Measurements from ENCODE around the gene SLC43A2. TPM values are rescaled to one million over a fixed set of nuclear protein-coding genes. Genes with fewer than 3 reads are reported as not detected.

Gene SLC43A2
- polyA plus RNA-seq, 3 donors = 25.5 to 35.8 (median 28.1) TPM

- no peak for DNase-seq (ENCODE audit: extremely low read depth in 1 of 11, low read depth in 9 of 11, low spot score in 4 of 11)
These were observed 17.7 kb upstream of the SLC43A2 start for GRCh38 chr17:1646199-1646875.

- no peak for DNase-seq (ENCODE audit: extremely low read depth in 1 of 11, low read depth in 9 of 11, low spot score in 4 of 11)
These were observed 16.9 kb upstream of the SLC43A2 start, which contains the start of gene SCARF1 for GRCh38 chr17:1645207-1646171. SCARF1 (minus strand) TSS chr17:1645732; CDS start chr17:1645697, 35 bp downstream.

- DNase-seq (ENCODE audit: extremely low read depth in 1 of 11, low read depth in 9 of 11, low spot score in 4 of 11) = no peak
These were observed 16.0 kb upstream of the SLC43A2 start for GRCh38 chr17:1644493-1645206.

- DNase-seq (ENCODE audit: extremely low read depth in 1 of 11, low read depth in 9 of 11, low spot score in 4 of 11) = no peak
These were observed 15.4 kb upstream of the SLC43A2 start for GRCh38 chr17:1643999-1644492.

- no peak for DNase-seq (ENCODE audit: extremely low read depth in 1 of 11, low read depth in 9 of 11, low spot score in 4 of 11)
These were observed 14.8 kb upstream of the SLC43A2 start for GRCh38 chr17:1643293-1643998.

- no peak for DNase-seq (ENCODE audit: extremely low read depth in 1 of 11, low read depth in 9 of 11, low spot score in 4 of 11)
These were observed 12.4 kb upstream of the SLC43A2 start for GRCh38 chr17:1641065-1641403.

GRCh38 chr17:1640329-1641064, 11.9 kb upstream of the SLC43A2 start:
- no peak for DNase-seq (ENCODE audit: extremely low read depth in 1 of 11, low read depth in 9 of 11, low spot score in 4 of 11)

- DNase-seq (ENCODE audit: extremely low read depth in 1 of 11, low read depth in 9 of 11, low spot score in 4 of 11) = peak in 1 of 11 donors; percentile 47
These were observed 11.0 kb upstream of the SLC43A2 start for GRCh38 chr17:1639549-1640180.

- no peak for DNase-seq (ENCODE audit: extremely low read depth in 1 of 11, low read depth in 9 of 11, low spot score in 4 of 11)
These were observed 10.1 kb upstream of the SLC43A2 start for GRCh38 chr17:1638624-1639300.

- DNase-seq (ENCODE audit: extremely low read depth in 1 of 11, low read depth in 9 of 11, low spot score in 4 of 11) = no peak
These were observed 9.5 kb upstream of the SLC43A2 start for GRCh38 chr17:1638171-1638590.

- DNase-seq (ENCODE audit: extremely low read depth in 1 of 11, low read depth in 9 of 11, low spot score in 4 of 11) = no peak
These were observed 8.2 kb upstream of the SLC43A2 start for GRCh38 chr17:1636732-1637285.

- no peak for DNase-seq (ENCODE audit: extremely low read depth in 1 of 11, low read depth in 9 of 11, low spot score in 4 of 11)
These were observed 7.2 kb upstream of the SLC43A2 start for GRCh38 chr17:1635675-1636465.

- DNase-seq (ENCODE audit: extremely low read depth in 1 of 11, low read depth in 9 of 11, low spot score in 4 of 11) = no peak
These were observed 6.4 kb upstream of the SLC43A2 start for GRCh38 chr17:1634841-1635650.

- DNase-seq (ENCODE audit: extremely low read depth in 1 of 11, low read depth in 9 of 11, low spot score in 4 of 11) = no peak
These were observed 2.0 kb upstream of the SLC43A2 start for GRCh38 chr17:1630662-1631061.
